Thyroid gland (tissue), 4 donors: ENCODE data around the gene TRPM1.

Experiments
- CTCF ChIP-seq, 6 experiments: fragments of 200-600 bp in 3 of 6; fragments of 450-650 bp in 3 of 6; sonication (generic) in 3 of 6; IDR thresholded peaks; one replicate each; pipeline ENCODE4 v1.5.1; 2016 to 2019; ENCODE audit warnings: antibody characterized with exemption in 6 of 6, mild to moderate bottlenecking in 2 of 6, inconsistent platforms in 1 of 6, moderate library complexity in 1 of 6
- POLR2A ChIP-seq, 2 donors: fragments of 450-650 bp; IDR thresholded peaks; one replicate each; pipeline ENCODE4 v1.6.1; 2017; ENCODE audit warnings: antibody characterized with exemption in 2 of 2, mild to moderate bottlenecking in 2 of 2, moderate library complexity in 1 of 2

- TF ChIP-seq CTCF (IDR thresholded peaks at IDR 0.05) (no peak), POLR2A (IDR thresholded peaks at IDR 0.05) (no peak)
Measured at GRCh38 chr15:31125061-31125460, 23.5 kb upstream of the TRPM1 start.
